Activated CD4-positive, alpha-beta memory T cell treated with anti-CD3 and anti-CD28 coated beads, Interleukin-2, amount 10 ng/mL, durations not matched to agents 7 days and 5 days (primary cell): ENCODE data around the gene ZNF775. TPM values are rescaled to one million over a fixed set of nuclear protein-coding genes. Genes with fewer than 3 reads are reported as not detected.

Source experiments
- CTCF ChIA-PET: fragments of 350-600 bp; sonication (Branson Sonifier 250); formaldehyde crosslinking; loops from one replicate; lab custom pipeline; 2021; ENCODE audit warnings: antibody characterized with exemption, inconsistent platforms; lab: Charles Lee
- POLR2A ChIA-PET: fragments of 350-600 bp; sonication (Branson Sonifier 250); formaldehyde crosslinking; loops from one replicate; lab custom pipeline; 2021; ENCODE audit warnings: antibody characterized with exemption; lab: Charles Lee
- DNase-seq: peaks from one replicate; pipeline ENCODE4 v3.0.0-alpha.2; 2020
- H3K27ac Mint-ChIP-seq: one replicate; pipeline ENCODE4 v1.8.0; 2021; ENCODE audit warnings: mild to moderate bottlenecking, mixed read lengths
- H3K27me3 Mint-ChIP-seq: one replicate; pipeline ENCODE4 v1.8.0; 2021; ENCODE audit warnings: mixed read lengths
- H3K36me3 Mint-ChIP-seq: one replicate; pipeline ENCODE4 v1.8.0; 2021; ENCODE audit warnings: low read depth, mixed read lengths
- H3K4me1 Mint-ChIP-seq: one replicate; pipeline ENCODE4 v1.8.0; 2021; ENCODE audit warnings: mixed read lengths
- H3K4me3 Mint-ChIP-seq: one replicate; pipeline ENCODE4 v1.8.0; 2021; ENCODE audit warnings: mild to moderate bottlenecking, mixed read lengths
- H3K9me3 Mint-ChIP-seq: one replicate; pipeline ENCODE4 v1.8.0; 2021; ENCODE audit warnings: mixed read lengths
- total RNA-seq, 2 experiments: library from RNA; stranded (reverse); gene quantifications; one replicate each; pipeline ENCODE4 v1.2.3, GENCODE V29; 2021

The ZNF775 gene
- total RNA-seq, 2 experiments from 2014 or later = 6.4 to 7.1 TPM

DNA sequence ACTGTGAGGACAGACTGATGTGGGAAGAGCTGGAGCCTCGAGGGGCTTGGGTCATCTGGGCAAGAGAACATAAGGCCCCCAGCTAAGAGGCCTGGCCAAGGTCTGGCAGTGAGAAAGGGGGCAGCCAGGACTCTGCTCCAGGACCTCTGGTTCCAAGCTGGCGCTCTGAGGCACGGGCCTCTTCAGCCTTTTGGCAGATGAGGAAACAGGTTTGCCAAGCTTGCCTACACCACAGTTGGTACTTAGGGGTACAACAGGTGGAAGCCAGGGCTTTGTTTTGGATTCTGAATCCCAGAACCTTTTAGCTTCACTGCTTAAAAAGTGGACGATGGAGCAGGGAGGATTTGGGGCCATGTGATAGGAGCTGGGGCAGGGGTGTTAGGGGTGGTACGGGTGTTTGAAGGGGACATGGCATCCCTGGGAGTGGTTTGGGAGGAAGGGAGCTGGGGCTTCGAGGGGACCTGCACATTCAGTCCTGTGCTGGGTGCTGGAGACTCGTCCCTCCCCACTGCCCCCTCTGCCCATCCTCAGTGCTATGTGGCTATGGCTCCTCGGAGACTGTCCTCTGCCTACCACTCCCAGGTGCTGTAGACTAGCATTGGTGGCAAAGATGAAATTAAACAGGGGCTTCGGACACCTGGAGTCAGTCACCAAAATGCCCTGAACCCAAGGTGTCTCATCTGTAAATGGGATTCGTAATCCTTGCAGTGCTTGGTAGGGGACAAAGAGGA lies 30.3 kb downstream of the ZNF775 start:
- POLR2A ChIA-PET = no interaction called here
- peaks cover 25% of the 10 kb centered on the region for H3K4me1 Mint-ChIP-seq

DNA sequence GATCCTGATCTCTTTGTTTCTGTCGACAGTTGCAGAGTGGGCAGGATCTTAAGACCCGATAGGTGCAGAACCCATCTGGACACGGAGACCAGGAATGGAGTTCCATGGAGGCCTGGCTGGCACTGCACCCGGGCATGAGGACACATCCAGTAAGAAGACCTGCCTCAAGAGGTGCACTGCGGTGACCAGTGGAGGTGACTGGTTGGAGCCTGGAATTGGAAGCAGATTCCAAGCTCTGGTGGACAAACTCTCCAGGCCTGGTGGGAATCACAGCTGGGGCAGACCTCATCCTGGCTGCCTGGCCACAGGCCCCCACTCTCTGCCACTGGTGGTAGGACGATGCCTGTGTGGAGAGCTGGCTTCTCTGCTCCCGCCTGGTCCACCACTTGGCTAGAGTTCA lies 31.0 kb downstream of the ZNF775 start:
- DNase-seq = no peak
- Mint-ChIP-seq H3K9me3 (no peaks in the 10 kb centered on the region), H3K27me3 (no peaks in the 10 kb centered on the region), H3K27ac (no peak overlapping the region), H3K4me3 (no peak overlapping the region), H3K36me3 (peaks cover 27% of the 10 kb centered on the region), H3K4me1 (peaks cover 23% of the 10 kb centered on the region)
- POLR2A ChIA-PET = no interaction called here
- CTCF ChIA-PET = interaction anchor here (1.5 kb wide), 2 partner anchors 41 to 54 kb away, joined by 3 to 5 read pairs; no protein-coding TSS in a partner anchor

More for the DNA sequence above, 30.3 kb downstream of the ZNF775 start:
- Mint-ChIP-seq H3K4me3 (no peak overlapping the region), H3K27me3 (no peaks in the 10 kb centered on the region), H3K9me3 (no peaks in the 10 kb centered on the region), H3K36me3 (peaks cover 27% of the 10 kb centered on the region), H3K27ac (peak overlapping the region; percentile 40)
- CTCF ChIA-PET = interaction anchor here (0.9 to 2.3 kb wide), 4 partner anchors 8 to 369 kb away, joined by 3 to 5 read pairs (median 4); no protein-coding TSS in a partner anchor
- no peak for DNase-seq

DNA sequence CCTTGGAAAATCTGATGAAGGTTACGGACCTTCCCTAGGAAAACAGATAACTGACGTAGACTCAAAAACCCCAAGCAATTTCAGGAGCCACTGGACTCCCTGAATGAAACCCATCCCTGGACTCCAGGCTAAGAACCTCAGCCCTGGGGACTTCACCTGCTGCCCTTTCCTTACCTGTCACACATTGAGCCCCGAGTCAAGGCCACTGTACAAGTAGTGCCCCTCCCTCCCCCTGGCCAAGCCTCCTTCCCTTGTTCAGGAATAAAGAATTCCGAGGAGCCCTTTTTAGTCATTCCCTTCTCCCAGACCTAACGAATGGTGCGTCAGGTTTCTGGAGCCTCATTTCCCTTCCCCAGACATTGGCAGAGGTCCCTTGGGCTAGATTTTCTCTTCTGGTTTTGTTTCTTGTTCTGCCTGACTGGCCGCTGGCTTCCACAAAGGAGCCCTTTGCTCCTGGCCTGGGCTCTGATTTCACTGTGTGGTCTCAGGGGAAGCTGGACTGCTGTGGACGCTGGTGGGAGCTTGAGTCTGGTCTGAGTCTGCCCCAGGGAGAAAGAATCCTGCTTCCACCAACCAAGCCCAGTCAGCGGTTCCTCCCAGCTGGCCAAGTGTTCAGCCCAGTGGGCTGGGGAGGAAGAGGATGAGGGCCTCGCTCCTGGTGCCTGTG lies 31.7 kb downstream of the ZNF775 start:
- CTCF ChIA-PET = interaction anchor here (1.5 kb wide), 1 partner anchor 55 kb away, joined by 5 read pairs; no protein-coding TSS in a partner anchor
- Mint-ChIP-seq H3K4me3 (no peak overlapping the region), H3K36me3 (peaks cover 27% of the 10 kb centered on the region), H3K27ac (no peak overlapping the region), H3K27me3 (no peaks in the 10 kb centered on the region), H3K9me3 (no peaks in the 10 kb centered on the region), H3K4me1 (peaks cover 20% of the 10 kb centered on the region)
- POLR2A ChIA-PET = no interaction called here
- DNase-seq = no peak

DNA sequence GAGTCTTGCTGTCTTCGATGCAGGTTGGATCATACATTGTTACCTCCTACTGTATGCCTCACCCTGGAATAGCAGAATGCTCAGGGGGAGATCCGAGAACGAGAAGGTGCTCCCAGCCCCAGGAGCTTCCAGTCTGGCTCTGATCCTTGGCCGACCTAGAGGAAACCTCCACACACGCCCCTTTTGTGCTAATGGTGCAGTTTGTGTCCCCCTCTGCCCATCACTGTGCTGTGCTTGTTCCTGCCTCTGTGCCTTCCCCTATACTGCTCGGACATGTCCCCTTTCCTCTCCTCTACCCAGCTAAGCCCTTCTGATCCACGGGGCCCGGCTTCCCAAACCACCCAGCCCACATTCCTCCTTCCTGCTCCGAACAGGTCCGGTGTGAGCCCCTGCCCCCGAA lies 32.5 kb downstream of the ZNF775 start:
- DNase-seq = no peak
- Mint-ChIP-seq H3K4me3 (no peak overlapping the region), H3K36me3 (peaks cover 22% of the 10 kb centered on the region), H3K4me1 (peaks cover 14% of the 10 kb centered on the region), H3K27me3 (no peaks in the 10 kb centered on the region), H3K9me3 (no peaks in the 10 kb centered on the region), H3K27ac (no peak overlapping the region)
- CTCF ChIA-PET = no interaction called here
- POLR2A ChIA-PET = no interaction called here

DNA sequence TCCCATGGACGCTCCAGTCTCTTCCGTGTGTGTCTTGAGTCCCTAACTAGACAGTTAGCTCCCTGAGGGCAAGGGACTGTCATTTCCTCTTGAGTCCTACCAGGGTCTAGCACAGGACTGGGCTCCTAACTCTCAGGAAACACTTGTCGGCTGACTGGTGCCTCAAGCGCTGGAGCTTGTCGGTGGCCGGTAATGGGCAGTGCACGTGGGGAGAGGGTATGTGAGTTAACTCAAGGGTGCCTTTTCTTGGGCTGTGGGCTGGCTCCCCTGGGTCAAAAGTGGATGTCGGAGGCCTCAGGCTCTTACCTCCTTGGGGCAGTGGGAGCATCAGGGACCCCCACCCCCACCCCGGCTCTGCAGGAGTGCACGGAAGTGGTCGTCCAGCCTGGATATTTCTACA lies 32.9 kb downstream of the ZNF775 start:
- CTCF ChIA-PET = no interaction called here
- DNase-seq = no peak
- no peak overlapping the region for H3K4me3 Mint-ChIP-seq
- H3K27me3 Mint-ChIP-seq = no peaks in the 10 kb centered on the region
- peaks cover 20% of the 10 kb centered on the region for H3K36me3 Mint-ChIP-seq
- H3K9me3 Mint-ChIP-seq = no peaks in the 10 kb centered on the region
- H3K4me1 Mint-ChIP-seq = peaks cover 10% of the 10 kb centered on the region
- no peak overlapping the region for H3K27ac Mint-ChIP-seq
- POLR2A ChIA-PET = no interaction called here

DNA sequence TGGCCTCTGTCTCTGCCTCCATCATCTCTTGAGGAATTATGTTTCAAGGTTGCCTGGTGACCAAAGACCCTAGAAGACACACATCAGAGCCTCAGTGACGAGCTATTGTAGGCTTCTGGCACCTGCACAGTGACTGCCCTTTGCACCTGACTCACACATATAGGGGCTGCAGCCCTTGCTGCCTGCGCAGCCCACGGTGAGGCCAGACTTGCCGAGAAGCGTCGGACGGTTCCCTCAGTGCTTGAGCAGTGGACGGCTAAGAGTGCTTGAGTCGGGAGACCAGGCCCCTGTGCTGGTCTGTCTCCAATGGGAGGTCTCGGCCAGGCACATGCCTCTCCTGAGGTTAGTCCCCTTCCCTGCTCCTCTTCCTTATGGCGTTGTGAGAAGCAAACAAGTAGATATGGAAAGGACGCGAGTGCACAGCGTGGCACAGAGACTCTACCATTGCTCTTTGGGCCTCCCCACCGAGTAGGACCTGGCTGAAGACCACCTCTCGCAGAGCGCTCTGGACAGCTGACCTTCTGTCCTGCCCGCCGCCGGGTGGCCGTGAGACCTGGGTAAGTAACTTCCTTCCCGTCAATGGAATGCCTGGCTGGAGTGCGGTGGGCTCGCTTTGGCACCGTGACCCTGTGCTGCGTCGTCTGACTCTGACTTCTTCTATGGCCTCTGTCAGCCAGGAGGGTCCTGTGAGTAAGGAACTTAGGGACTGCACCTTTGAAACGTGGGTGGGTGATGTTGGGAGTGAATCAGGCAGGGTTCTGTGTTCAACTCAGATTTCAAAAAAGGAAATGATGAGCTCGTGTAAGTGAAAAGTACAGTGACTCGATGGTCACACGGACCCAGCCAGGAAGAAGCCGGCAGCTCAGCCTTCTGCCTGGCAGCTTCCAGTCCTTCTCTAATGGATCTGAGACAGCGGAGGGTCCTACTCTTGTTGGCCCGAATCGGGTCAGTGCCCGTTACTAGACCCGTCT lies 33.7 kb downstream of the ZNF775 start:
- Mint-ChIP-seq H3K27ac (no peak overlapping the region), H3K36me3 (peaks cover 18% of the 10 kb centered on the region), H3K9me3 (no peaks in the 10 kb centered on the region), H3K4me3 (no peak overlapping the region), H3K27me3 (no peaks in the 10 kb centered on the region), H3K4me1 (peaks cover 7% of the 10 kb centered on the region)
- no peak for DNase-seq
- ChIA-PET POLR2A (interaction anchor here (1.2 kb wide), 1 partner anchor 34 kb away, joined by 3 read pairs; no protein-coding TSS in a partner anchor), CTCF (no interaction called here)

DNA sequence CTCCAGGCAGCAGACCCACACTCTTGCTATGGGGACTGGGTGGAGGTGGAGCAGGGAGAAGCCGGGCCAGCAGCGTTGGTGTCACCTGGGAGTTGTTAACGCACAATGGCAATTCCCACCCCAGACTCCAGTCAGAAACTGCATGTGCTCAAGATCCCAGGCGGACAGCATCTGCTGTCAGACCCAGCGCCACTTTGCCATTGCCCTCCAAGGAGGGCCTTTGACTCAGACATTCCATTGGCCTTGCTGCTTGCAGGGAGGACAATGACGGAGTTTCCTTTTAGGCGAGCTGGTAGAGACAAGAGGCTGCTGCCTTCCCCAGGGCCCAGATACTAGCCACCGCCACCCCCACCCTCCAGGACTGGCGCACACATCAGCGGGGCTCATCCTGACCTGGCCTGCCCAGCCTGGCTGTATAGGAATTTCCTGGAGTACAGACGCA lies 34.5 kb downstream of the ZNF775 start:
- POLR2A ChIA-PET = interaction anchor here (1.2 kb wide), 1 partner anchor 35 kb away, joined by 3 read pairs; no protein-coding TSS in a partner anchor
- Mint-ChIP-seq H3K4me1 (peaks cover 5% of the 10 kb centered on the region), H3K27ac (no peak overlapping the region), H3K4me3 (no peak overlapping the region), H3K27me3 (no peaks in the 10 kb centered on the region), H3K36me3 (peaks cover 15% of the 10 kb centered on the region), H3K9me3 (no peaks in the 10 kb centered on the region)
- CTCF ChIA-PET = interaction anchor here (1.0 kb wide), 1 partner anchor 59 kb away, joined by 4 read pairs; no protein-coding TSS in a partner anchor
- DNase-seq = no peak

DNA sequence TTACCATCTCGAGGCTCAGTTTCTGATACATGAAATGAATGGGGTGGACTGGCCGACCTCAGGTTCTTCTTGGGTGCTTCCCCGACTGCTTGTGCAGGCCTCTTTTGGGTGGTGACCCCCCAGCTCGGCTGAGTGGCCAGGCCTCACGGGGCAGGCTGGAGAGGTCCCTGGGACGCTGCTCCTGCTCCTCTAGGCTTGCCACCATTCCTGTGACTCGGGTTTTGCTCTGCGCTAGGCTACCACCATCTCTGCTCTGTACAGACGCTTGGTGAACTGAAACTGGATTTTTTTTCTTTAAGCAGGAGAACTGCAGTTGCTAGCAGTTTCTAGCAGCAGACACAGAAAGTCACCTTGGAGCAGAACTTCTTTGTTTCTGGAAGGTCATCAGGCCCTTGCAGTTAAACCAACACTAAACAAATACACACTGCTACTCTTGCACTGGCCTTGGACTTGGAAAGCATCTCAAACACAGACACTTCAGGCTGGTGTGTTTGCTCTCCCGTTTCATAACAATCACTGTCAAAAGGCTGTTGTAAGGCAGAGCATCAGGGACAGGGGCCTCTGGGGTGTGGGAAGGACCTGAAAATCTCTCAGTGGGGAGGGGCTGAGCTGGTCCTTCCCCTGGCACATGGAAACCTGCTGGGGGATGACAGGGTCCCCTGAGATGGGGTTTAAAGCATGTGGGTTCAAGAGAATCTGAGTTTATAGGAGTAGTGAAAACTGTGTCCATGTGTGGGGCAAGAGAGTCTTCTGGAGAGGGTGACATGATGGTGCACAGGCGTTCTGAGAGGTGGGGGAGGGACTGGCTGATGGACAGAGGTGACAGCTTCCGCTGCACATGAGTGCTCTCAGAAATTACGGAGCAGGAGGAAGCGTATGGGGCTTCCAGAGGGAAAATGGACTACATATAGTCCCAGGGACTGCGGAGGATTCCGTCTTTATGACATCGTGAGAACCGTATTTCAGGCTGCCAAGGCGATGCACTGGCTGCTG lies 36.3 kb downstream of the ZNF775 start:
- H3K4me1 Mint-ChIP-seq = peaks cover 2% of the 10 kb centered on the region
- H3K27me3 Mint-ChIP-seq = peaks cover 3% of the 10 kb centered on the region
- no peak overlapping the region for H3K27ac Mint-ChIP-seq
- H3K36me3 Mint-ChIP-seq = peaks cover 9% of the 10 kb centered on the region
- no peaks in the 10 kb centered on the region for H3K9me3 Mint-ChIP-seq
- CTCF ChIA-PET = interaction anchor here (1.0 kb wide), 1 partner anchor 10 kb away, joined by 3 read pairs; a partner anchor contains a TSS
- no peak for DNase-seq
- H3K4me3 Mint-ChIP-seq = no peak overlapping the region
- POLR2A ChIA-PET = no interaction called here

DNA sequence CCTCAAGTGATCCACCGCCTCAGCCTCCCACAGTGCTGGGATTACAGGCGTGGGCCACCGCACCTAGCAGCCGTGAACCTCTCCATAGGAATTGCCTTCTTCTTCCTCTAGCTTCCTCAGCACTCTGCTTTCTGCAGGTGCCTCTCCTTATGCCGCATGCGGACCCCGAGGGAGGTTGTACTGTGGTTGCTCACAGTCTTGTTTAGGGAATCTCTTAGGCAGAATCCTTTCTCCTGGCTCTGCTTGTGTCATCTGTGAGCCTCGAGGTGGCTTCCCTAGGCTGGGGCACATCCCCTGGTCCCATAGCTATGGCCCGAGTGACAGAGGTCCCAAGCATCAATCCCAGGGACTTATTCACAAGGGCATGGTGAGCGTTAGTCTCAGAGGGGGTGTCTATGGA lies 38.1 kb downstream of the ZNF775 start:
- ChIA-PET POLR2A (interaction anchor here (0.5 to 1.6 kb wide), 3 partner anchors 10 to 468 kb away, joined by 3 to 4 read pairs (median 4); a partner anchor contains a TSS), CTCF (interaction anchor here (1.1 to 1.5 kb wide), 3 partner anchors 9 to 338 kb away, joined by 4 to 5 read pairs (median 5); no protein-coding TSS in a partner anchor)
- Mint-ChIP-seq H3K4me3 (no peak overlapping the region), H3K27ac (no peak overlapping the region), H3K9me3 (no peaks in the 10 kb centered on the region), H3K4me1 (peaks cover 7% of the 10 kb centered on the region), H3K36me3 (no peaks in the 10 kb centered on the region), H3K27me3 (peaks cover 5% of the 10 kb centered on the region)
- no peak for DNase-seq

DNA sequence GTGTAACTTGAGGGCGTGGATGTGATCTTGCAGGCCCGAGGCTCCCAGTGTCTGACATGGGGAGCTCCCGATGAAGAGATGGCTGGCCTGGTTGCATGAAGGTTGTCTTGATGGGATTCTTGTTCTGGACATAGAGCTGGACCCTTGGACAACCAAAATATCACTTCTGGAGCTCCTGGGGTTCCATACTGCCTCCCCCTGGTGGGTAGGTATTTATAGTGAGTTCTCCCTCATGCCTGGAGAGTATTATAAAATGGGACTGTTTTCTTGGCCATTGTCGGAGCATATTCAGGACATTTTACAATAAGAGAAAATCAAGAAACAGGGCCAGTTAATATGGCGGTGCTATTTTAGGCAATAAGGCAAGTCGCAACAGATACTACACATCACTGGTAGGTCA lies 38.7 kb downstream of the ZNF775 start:
- POLR2A ChIA-PET = interaction anchor here (0.5 to 1.6 kb wide), 3 partner anchors 11 to 467 kb away, joined by 3 to 4 read pairs (median 4); a partner anchor contains a TSS
- DNase-seq = no peak
- Mint-ChIP-seq H3K4me1 (peaks cover 7% of the 10 kb centered on the region), H3K9me3 (no peaks in the 10 kb centered on the region), H3K27me3 (peaks cover 6% of the 10 kb centered on the region), H3K36me3 (no peaks in the 10 kb centered on the region), H3K4me3 (no peak overlapping the region), H3K27ac (no peak overlapping the region)
- CTCF ChIA-PET = interaction anchor here (0.7 to 1.5 kb wide), 5 partner anchors 10 to 337 kb away, joined by 3 to 5 read pairs (median 4); no protein-coding TSS in a partner anchor

DNA sequence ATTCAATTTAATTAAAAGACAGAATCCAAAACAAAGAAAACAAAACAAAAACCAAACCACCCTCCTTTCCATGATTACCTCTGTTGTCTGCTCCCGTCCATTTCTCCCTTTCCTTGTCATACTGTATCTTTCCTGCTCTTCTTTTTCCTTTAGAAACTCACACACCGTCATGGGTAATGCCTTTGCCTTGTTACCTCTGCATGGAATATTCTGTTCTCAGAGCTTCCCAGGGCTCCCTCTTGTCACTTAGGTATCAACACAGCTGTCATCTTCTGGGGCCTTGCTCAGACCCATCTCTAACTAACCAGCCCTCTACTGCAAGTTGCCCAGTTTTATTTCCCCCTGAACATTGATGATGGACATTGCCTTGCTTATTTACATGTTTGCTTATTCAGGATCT lies 41.1 kb downstream of the ZNF775 start:
- peaks cover 6% of the 10 kb centered on the region for H3K27me3 Mint-ChIP-seq
- H3K4me1 Mint-ChIP-seq = peaks cover 7% of the 10 kb centered on the region
- H3K27ac Mint-ChIP-seq = no peak overlapping the region
- no peaks in the 10 kb centered on the region for H3K9me3 Mint-ChIP-seq
- POLR2A ChIA-PET = no interaction called here
- no peak overlapping the region for H3K4me3 Mint-ChIP-seq
- no peaks in the 10 kb centered on the region for H3K36me3 Mint-ChIP-seq
- CTCF ChIA-PET = interaction anchor here (1.0 to 1.1 kb wide), 3 partner anchors 18 to 65 kb away, joined by 3 read pairs; no protein-coding TSS in a partner anchor
- no peak for DNase-seq
